Ishikawa (cell line): ENCODE measurements around the gene IPPK.

Experiments used
- EP300 ChIP-seq: IDR thresholded peaks from 2 replicates; pipeline ENCODE4 v1.6.1; 2012; ENCODE audit warnings: borderline replicate concordance
- TEAD4 ChIP-seq: IDR thresholded peaks from 2 replicates; pipeline ENCODE4 v1.6.1; 2012

- TF ChIP-seq EP300 (no peak), TEAD4 (no peak)
Observed at GRCh38 chr9:92603990-92604389, 65.9 kb downstream of the IPPK start.
